BJ (cell line): ENCODE results near the gene FLNB. TPM values are rescaled to one million over a fixed set of nuclear protein-coding genes. Genes with fewer than 3 reads are reported as not detected.

Experiments
- CTCF ChIA-PET: fragments of 350-600 bp; formaldehyde crosslinking; extraction: SDS; loops from one replicate; lab custom pipeline; 2021; ENCODE audit warnings: antibody characterized with exemption, inconsistent platforms; lab: Yijun Ruan, JAX
- POLR2A ChIA-PET: fragments of 300-600 bp; sonication (Branson Sonifier 250); formaldehyde crosslinking; extraction: SDS; loops from one replicate; lab custom pipeline; 2021; ENCODE audit warnings: antibody characterized with exemption; lab: Charles Lee
- DNase-seq: peaks from one replicate; pipeline ENCODE4 v3.0.0-alpha.2; 2011; ENCODE audit warnings: low read depth
- H3K27me3 ChIP-seq: 2 replicates; pipeline ENCODE4 v1.6.0; 2011; ENCODE audit warnings: low read length; ENCODE audit not compliant: control insufficient read depth, insufficient read depth
- H3K36me3 ChIP-seq: 2 replicates; pipeline ENCODE4 v1.5.1; 2011; ENCODE audit warnings: low read length; ENCODE audit not compliant: control insufficient read depth, insufficient read depth
- H3K4me3 ChIP-seq: 2 replicates; pipeline ENCODE4 v1.5.1; 2011; ENCODE audit warnings: low read depth, mild to moderate bottlenecking, control low read depth, low read length
- polyA plus RNA-seq: library from polyadenylated mRNA; depleted of rRNA; stranded (reverse); fragments of >200 nt; gene quantifications from 2 replicates; pipeline ENCODE4 v1.2.3, GENCODE V29; 2011
- TF ChIP-seq, protein P1 (sequence below): IDR thresholded peaks from 2 replicates; pipeline ENCODE4 v1.5.1; 2011; ENCODE audit warnings: low read depth, mild to moderate bottlenecking, control low read depth, inconsistent platforms, low read length, moderate library complexity; ENCODE audit not compliant: insufficient read depth

Gene FLNB
- polyA plus RNA-seq, 1 experiment = 111 TPM

DNA sequence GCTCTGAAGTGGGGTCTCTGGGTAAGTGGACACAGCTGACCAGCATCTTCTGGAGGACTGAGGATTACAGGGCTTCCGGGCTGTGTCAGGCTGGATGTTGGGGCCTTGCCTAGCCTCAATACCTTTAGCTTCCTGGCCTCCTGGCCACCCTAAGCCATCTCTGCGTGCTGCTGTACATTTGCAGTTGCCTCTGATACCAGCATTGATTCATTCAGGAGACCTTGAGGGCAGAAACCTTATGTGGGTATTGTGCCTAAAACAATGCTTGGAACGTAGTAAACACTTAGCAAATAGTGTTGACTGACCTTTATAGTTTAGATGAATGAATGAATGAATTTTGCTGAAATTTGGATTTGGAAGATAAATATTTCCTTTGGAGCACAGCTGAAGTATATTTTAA, 97.0 kb downstream of the FLNB start:
- ChIA-PET CTCF (interaction anchor here (0.6 to 1.5 kb wide), 3 partner anchors 14 to 708 kb away, joined by 3 read pairs; no protein-coding TSS in a partner anchor), POLR2A (no interaction called here)
- peaks cover 44% of the 10 kb centered on the region for H3K36me3 ChIP-seq
- no peak for DNase-seq
- H3K27me3 ChIP-seq = no peaks in the 10 kb centered on the region
- TF ChIP-seq, protein P1, sequence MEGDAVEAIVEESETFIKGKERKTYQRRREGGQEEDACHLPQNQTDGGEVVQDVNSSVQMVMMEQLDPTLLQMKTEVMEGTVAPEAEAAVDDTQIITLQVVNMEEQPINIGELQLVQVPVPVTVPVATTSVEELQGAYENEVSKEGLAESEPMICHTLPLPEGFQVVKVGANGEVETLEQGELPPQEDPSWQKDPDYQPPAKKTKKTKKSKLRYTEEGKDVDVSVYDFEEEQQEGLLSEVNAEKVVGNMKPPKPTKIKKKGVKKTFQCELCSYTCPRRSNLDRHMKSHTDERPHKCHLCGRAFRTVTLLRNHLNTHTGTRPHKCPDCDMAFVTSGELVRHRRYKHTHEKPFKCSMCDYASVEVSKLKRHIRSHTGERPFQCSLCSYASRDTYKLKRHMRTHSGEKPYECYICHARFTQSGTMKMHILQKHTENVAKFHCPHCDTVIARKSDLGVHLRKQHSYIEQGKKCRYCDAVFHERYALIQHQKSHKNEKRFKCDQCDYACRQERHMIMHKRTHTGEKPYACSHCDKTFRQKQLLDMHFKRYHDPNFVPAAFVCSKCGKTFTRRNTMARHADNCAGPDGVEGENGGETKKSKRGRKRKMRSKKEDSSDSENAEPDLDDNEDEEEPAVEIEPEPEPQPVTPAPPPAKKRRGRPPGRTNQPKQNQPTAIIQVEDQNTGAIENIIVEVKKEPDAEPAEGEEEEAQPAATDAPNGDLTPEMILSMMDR = no peak
- H3K4me3 ChIP-seq = no peak overlapping the region

DNA sequence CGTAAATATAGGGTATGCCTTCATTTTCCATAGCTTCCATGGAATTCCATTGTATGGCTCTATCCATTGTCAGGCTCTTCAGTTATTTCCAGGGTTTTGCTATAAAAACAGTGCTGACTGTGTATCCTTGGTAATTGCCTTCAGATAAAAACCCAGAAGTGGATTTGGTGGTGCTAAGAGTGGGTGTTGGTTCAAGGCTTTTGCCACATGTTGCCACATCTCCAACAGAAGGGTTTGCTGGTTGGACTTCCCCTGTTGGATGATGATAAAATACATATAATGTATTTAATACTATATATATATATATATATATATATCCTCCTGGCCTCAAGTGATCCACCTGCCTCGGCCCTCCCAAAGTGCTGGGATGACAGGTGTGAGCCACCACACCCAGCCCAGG, 97.8 kb downstream of the FLNB start:
- ChIA-PET POLR2A (no interaction called here), CTCF (interaction anchor here (0.7 to 1.5 kb wide), 5 partner anchors 13 to 158 kb away, joined by 3 to 5 read pairs (median 3); no protein-coding TSS in a partner anchor)
- Histone ChIP-seq H3K27me3 (no peaks in the 10 kb centered on the region), H3K4me3 (no peak overlapping the region), H3K36me3 (peaks cover 46% of the 10 kb centered on the region)
- TF ChIP-seq, protein P1 = no peak
- DNase-seq = no peak

DNA sequence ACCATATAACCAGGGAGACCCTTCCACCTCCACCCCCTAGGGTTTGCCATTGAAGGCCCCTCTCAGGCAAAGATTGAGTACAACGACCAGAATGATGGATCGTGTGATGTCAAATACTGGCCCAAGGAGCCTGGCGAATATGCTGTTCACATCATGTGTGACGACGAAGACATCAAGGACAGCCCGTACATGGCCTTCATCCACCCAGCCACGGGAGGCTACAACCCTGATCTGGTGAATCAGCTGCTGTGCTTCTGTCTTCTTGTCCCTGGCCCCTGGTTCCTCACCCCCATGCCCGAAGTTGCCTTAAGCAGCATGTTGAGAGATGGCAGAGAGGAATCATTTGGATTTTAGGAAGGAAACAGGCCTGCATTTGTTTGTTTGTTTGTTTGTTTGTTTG, 98.4 kb downstream of the FLNB start:
- no peak overlapping the region for H3K4me3 ChIP-seq
- no peaks in the 10 kb centered on the region for H3K27me3 ChIP-seq
- ChIA-PET CTCF (interaction anchor here (0.7 to 1.5 kb wide), 4 partner anchors 12 to 93 kb away, joined by 3 to 5 read pairs (median 3); no protein-coding TSS in a partner anchor), POLR2A (no interaction called here)
- TF ChIP-seq, protein P1 = no peak
- peaks cover 46% of the 10 kb centered on the region for H3K36me3 ChIP-seq
- no peak for DNase-seq

DNA sequence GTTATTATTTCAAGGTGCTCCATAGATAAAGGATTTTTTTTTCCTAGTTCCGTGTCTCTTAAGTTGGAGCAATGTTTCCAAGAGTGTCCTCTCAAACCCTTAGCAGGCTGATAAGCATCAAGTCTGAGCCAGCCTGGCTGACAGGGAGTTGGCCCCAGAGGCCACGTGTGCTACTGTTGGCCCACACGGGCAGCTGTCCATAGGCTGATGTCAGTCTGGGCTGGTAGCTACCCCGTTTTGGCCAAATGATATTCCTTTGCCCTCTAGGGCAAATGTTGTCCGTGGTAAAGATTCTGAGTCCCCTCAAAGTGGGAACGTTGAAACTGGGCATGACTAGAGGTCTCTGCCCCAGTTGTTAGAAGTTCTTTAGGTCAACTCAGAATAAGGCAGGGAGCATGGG, 99.4 kb downstream of the FLNB start:
- TF ChIP-seq, protein P1 = no peak
- H3K4me3 ChIP-seq = no peak overlapping the region
- ChIA-PET POLR2A (no interaction called here), CTCF (interaction anchor here (0.7 to 0.9 kb wide), 2 partner anchors 22 to 205 kb away, joined by 3 read pairs; no protein-coding TSS in a partner anchor)
- no peaks in the 10 kb centered on the region for H3K27me3 ChIP-seq
- no peak for DNase-seq
- H3K36me3 ChIP-seq = peaks cover 46% of the 10 kb centered on the region

DNA sequence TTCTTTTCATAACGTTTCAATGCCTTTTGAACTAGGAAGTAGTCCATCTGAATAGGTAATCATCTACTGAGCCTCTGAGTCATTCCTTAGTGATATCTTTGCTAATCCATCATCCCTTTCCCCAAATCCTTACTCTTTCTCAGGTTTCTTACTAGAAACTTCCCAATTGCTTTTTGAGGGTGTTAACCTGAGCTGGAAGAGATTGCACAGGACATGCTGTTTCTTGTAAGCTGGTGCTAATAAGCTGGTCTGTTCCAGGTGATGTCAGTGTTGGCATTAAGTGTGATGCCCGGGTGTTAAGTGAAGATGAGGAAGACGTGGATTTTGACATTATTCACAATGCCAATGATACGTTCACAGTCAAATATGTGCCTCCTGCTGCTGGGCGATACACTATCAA, 101.5 kb downstream of the FLNB start:
- DNase-seq = no peak
- H3K4me3 ChIP-seq = no peak overlapping the region
- H3K27me3 ChIP-seq = no peaks in the 10 kb centered on the region
- peaks cover 39% of the 10 kb centered on the region for H3K36me3 ChIP-seq
- TF ChIP-seq, protein P1 = no peak
- POLR2A ChIA-PET = no interaction called here
- CTCF ChIA-PET = no interaction called here
